HT-29 (cell line): ENCODE measurements around the gene CLDN9. TPM values are rescaled to one million over a fixed set of nuclear protein-coding genes. Genes with fewer than 3 reads are reported as not detected.
A peak's percentile ranks its signal among the peaks of the same experiment; 100 is the strongest.
"Not testable (repeated sequence)": the region's sequence is repeated elsewhere in the genome, so short reads cannot be mapped to it uniquely, and the experiment has no call there.

Experiments
- DNase-seq: peaks from one replicate; pipeline ENCODE4 v3.0.0-alpha.2; 2015; ENCODE audit warnings: low spot score
- total RNA-seq: library from RNA; depleted of rRNA; stranded (reverse); fragments of >200 nt; shearing (Covaris generic); gene quantifications from 2 replicates; pipeline ENCODE4 v1.2.3, GENCODE V29; 2014

Gene CLDN9
- total RNA-seq, 1 experiment from 2014 or later = 4.7 TPM

- DNase-seq = no peak
Measured at GRCh38 chr16:3030222-3031212, 17.8 kb downstream of the CLDN9 start.

DNA sequence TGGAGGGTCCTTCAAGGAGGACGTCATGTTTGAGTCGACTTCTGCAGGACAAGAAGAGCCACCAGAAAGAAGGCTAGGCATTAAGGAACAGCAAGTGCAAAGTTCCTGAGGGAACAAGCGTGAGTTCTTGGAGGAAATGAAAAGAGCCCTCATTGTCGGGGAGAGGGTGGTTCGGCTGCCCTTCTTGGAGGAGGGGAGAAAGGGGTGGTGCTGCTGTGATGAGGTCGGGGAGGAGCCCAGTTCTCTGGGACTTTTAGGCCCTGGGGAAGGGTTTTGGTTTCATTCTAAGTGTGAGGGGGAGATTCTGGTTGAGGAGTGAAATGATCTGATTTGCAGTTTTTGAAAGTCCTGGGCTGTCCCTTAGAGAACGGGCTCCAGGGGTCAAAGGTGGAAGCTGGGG lies 19.9 kb downstream of the CLDN9 start:
- DNase-seq = peak; percentile 34

DNA sequence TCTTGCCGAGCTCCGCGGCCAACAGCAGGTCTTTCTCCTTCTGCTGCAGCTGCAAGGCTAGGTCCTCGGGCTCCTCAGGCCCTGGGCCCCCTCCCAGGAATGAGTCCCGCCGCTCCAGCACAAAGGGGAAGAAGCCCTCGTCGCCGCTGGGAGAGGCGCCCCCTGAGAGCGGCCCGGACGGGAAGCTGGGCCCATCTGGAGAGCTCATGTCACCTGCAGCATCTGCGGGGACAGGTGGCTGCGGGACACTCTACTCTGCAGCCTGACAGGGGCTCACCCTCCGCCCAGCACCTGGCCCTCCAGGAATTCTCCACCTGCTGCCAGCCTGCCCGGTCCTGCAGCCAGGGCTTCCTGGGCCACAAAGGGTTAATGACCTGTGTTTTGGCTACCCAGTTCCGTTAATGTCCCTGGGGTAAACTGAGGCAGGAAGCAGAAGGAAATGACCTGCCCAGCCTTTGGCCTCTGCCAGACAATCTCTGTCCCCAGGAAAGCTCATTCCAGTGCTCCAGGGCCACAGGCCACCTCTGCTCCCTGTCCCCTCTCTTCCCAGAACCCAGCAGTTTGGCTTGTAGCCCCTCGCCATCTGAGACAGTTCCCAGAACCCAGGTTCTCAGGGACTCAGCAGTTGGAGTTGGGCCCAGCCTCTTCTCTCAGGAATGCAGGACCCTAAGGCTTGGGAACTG lies 22.7 kb downstream of the CLDN9 start:
- DNase-seq = no peak

GRCh38 chr16:3035972-3036725 lies 23.4 kb downstream of the CLDN9 start:
- peak; percentile 50 for DNase-seq

DNA sequence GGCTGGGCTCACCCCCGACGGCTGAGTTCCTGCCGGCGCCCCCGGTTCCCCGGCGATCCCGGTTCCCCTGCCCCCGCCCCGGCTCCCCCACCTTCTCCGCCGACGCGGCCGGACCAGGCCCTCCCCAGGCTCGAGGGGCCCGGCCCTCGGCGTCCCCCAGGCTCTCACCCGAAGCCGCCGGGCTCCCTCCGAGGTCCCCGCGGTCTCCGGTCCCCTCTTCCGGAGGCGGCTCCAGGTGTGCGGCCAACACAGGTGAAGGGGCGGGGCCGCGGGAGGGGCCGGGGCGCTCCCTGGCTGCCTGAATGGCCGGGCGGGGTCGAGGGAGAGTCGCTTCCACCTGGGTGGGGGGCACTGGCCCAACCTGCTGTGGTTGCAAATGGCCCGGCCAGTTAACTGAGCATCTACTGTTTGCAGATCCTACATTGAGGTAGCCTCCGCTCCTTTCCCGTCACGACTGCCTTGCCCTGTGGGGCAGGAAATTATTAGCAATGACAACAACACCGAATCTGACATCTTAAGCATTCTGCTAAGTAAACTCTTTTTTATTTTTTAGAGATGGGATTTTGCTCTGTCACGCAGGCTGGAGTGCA lies 24.1 kb downstream of the CLDN9 start, which contains the start of gene BICDL2:
BICDL2 (minus strand) TSS at position 219 of the 590 bp plus-strand sequence. CDS start 1,448 bp downstream, outside the sequence.
- peak; percentile 51 for DNase-seq

- peak; percentile 56 for DNase-seq
Measured at GRCh38 chr16:3038256-3038655, 25.5 kb downstream of the CLDN9 start.

GRCh38 chr16:3038896-3039295 lies 26.2 kb downstream of the CLDN9 start:
- DNase-seq = no peak

GRCh38 chr16:3042376-3042775 lies 29.7 kb downstream of the CLDN9 start:
- no peak for DNase-seq

- no peak for DNase-seq
Measured at GRCh38 chr16:3044708-3045107, 32.0 kb downstream of the CLDN9 start.

DNA sequence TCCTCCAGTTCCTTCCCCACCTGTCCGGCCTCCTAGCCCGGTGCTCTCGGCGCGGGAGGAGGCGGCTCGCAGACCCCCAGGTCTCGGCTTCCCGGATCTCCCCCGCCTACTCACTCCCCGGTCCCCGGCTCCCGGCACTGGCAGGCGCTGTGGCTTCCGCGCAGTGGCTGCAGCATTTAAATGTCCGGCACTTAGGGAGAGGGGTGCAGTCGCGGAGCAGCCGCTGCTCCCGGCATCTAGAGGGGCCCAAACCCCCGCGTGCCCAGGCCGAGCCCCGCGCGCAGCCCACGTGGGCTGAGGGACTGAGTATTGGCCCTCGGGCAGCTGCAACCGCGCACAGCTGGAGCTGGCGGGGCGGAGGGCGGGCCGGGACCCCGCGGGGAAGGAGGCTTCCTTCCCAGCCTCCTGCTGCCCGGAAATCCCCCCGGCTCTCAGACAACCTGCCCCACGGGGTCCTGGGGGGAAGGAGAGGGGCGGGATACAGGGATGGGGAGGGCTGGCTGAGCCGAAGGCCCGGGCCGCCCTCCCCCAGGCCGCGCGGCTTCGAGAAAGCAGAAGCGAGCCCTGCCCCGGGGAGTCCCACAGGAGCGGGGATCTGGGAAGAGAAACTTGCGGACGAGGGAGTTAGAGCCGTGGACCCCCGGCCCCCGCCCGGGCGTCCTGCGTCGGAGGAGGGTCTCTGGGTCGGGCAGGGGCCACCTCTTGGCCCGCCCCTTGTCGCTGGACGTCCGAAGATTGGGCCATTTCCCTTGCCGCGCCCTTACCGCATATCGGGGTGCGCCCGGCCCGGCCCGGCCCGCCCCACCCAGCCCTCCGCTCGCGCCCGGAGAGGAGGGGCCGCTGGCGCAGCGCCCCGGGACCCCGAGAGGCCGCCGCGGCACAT lies 33.3 kb downstream of the CLDN9 start, which contains the start of gene MMP25:
MMP25 (plus strand) TSS at position 804 of the 883 bp plus-strand sequence. CDS start 357 bp downstream, outside the sequence.
- DNase-seq = no peak

- DNase-seq = no peak
Measured at GRCh38 chr16:3046641-3047386, 34.1 kb downstream of the CLDN9 start.

GRCh38 chr16:3047387-3047720 lies 34.6 kb downstream of the CLDN9 start:
- DNase-seq = no peak

GRCh38 chr16:3049921-3050481 lies 37.3 kb downstream of the CLDN9 start:
- no peak for DNase-seq

GRCh38 chr16:3050487-3050886 lies 37.8 kb downstream of the CLDN9 start:
- no peak for DNase-seq

- no peak for DNase-seq
Measured at GRCh38 chr16:3051009-3051408, 38.3 kb downstream of the CLDN9 start.

- no peak for DNase-seq
Measured at GRCh38 chr16:3051494-3051893, 38.8 kb downstream of the CLDN9 start.

DNA sequence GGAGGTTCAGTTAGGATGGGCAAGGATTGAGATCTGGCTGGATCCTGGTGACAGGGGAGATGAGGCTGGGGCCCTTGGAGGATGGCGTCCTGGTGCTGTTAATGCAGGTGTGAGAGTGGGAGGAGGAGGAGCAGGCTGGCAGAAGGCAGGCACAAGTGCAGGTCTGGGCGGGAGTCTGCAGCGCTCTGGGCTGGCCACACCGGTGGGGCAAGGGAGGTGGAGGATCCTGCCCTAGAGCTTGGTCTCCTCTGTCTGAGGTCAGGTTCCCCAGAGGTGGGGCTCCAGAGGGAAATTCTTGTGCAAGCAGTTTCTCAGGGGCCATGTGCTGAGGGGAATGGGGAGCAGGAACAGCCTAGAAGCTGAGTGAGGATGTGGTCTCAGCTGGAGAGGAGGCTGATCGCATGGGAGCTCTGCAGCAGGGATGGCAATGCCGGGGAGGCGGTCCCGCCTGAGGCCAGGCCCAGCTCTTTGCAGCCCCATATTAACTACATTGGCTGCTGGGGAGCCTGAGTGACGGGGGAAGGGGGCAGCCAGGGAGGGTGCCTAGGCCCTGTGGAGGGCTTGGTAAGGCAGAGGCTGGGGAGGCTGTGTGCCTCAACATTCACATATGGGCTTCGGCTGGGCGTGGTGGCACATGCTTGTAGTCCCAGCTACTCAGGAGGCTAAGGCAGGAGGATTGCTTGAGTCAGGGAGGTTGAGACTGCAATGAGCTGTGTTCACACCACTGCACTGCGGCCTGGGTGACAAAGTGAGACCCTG lies 40.0 kb downstream of the CLDN9 start:
- DNase-seq = not testable (repeated sequence)

DNA sequence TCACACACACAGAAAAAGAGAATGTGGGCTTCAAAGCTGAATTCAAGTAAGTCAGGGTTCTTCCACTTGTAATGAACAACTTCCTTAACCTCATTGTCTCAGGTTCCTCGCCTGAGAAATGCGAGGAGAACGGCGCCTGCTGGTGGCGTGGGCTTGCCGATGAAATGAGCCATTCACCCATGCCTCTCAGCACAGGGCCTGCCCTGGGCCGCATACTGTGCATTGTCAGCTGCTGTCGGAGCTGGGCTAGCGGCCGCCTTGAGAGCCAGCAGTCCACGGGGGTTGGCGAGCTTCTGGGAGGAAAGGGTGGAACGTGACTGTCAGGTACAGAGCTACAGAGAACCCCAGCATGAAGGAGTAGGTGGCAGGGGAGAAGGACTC lies 40.6 kb downstream of the CLDN9 start:
- not testable (repeated sequence) for DNase-seq
